Subcutaneous abdominal adipose tissue (tissue), 5 donors: ENCODE measurements around the gene SLC35E1.

ENCODE experiments used
- H3K27ac ChIP-seq: one replicate; pipeline ENCODE4 v1.7.0; 2013; ENCODE audit warnings: low read depth, mild to moderate bottlenecking, inconsistent platforms, low read length, moderate library complexity
- H3K27me3 ChIP-seq, 5 donors: one replicate each; pipeline ENCODE4 v1.7.0; 2013; ENCODE audit warnings: low read length in 5 of 5, inconsistent platforms in 1 of 5; ENCODE audit not compliant: control insufficient read depth in 5 of 5, insufficient read depth in 4 of 5
- H3K36me3 ChIP-seq, 5 donors: one replicate each; pipeline ENCODE4 v1.7.0; 2013; ENCODE audit warnings: low read length in 5 of 5; ENCODE audit not compliant: control insufficient read depth in 5 of 5, insufficient read depth in 5 of 5
- H3K4me1 ChIP-seq, 5 donors: one replicate each; pipeline ENCODE4 v1.7.0; 2013; ENCODE audit warnings: low read length in 5 of 5, mild to moderate bottlenecking in 3 of 5, moderate library complexity in 1 of 5; ENCODE audit not compliant: control insufficient read depth in 5 of 5, insufficient read depth in 5 of 5
- H3K4me3 ChIP-seq, 5 donors: one replicate each; pipeline ENCODE4 v1.7.0; 2013; ENCODE audit warnings: low read length in 5 of 5, low read depth in 1 of 5
- H3K9ac ChIP-seq, 5 donors: one replicate each; pipeline ENCODE4 v1.7.0; 2013; ENCODE audit warnings: low read length in 5 of 5, mild to moderate bottlenecking in 4 of 5, moderate library complexity in 3 of 5
- H3K9me3 ChIP-seq, 5 donors: one replicate each; pipeline ENCODE4 v1.7.0; 2013; ENCODE audit warnings: low read length in 5 of 5; ENCODE audit not compliant: control insufficient read depth in 5 of 5
- donor health status: healthy.
- donor health status: healthy.
- donor health status: healthy.
- donor health status: healthy.
- donor health status: healthy.

SLC35E1 gene

GRCh38 chr19:16527334-16527935 lies 44.8 kb downstream of the SLC35E1 start:
- Histone ChIP-seq H3K27me3 (no peaks in the 10 kb centered on the region), H3K27ac (no peak overlapping the region), H3K9ac (no peak overlapping the region), H3K36me3 (peaks cover 0 to 99% (median 95%) of the 10 kb centered on the region in 5 donors), H3K4me3 (no peak overlapping the region), H3K4me1 (peaks cover 0 to 4% (median 0%) of the 10 kb centered on the region in 5 donors), H3K9me3 (no peaks in the 10 kb centered on the region)

- Histone ChIP-seq H3K9ac (no peak overlapping the region), H3K36me3 (peaks cover 0 to 96% (median 92%) of the 10 kb centered on the region in 5 donors), H3K27me3 (no peaks in the 10 kb centered on the region), H3K4me1 (peaks cover 0 to 2% (median 0%) of the 10 kb centered on the region in 5 donors), H3K4me3 (no peak overlapping the region), H3K9me3 (no peaks in the 10 kb centered on the region), H3K27ac (no peak overlapping the region)
Observed at GRCh38 chr19:16525751-16526481, 46.3 kb downstream of the SLC35E1 start.

- Histone ChIP-seq H3K9ac (no peak overlapping the region), H3K27me3 (no peaks in the 10 kb centered on the region), H3K4me1 (no peaks in the 10 kb centered on the region), H3K9me3 (no peaks in the 10 kb centered on the region), H3K4me3 (no peak overlapping the region), H3K27ac (no peak overlapping the region), H3K36me3 (peaks cover 0 to 96% (median 92%) of the 10 kb centered on the region in 5 donors)
Observed at GRCh38 chr19:16524991-16525734, 47.1 kb downstream of the SLC35E1 start.

GRCh38 chr19:16522559-16523377 lies 49.4 kb downstream of the SLC35E1 start:
- peaks cover 2 to 97% (median 93%) of the 10 kb centered on the region in 5 donors for H3K36me3 ChIP-seq
- no peak overlapping the region for H3K4me3 ChIP-seq
- H3K9me3 ChIP-seq = no peaks in the 10 kb centered on the region
- no peaks in the 10 kb centered on the region for H3K4me1 ChIP-seq
- H3K27me3 ChIP-seq = no peaks in the 10 kb centered on the region
- H3K9ac ChIP-seq = no peak overlapping the region
- no peak overlapping the region for H3K27ac ChIP-seq

GRCh38 chr19:16521715-16522289 lies 50.4 kb downstream of the SLC35E1 start:
- Histone ChIP-seq H3K27ac (no peak overlapping the region), H3K9me3 (no peaks in the 10 kb centered on the region), H3K36me3 (peaks cover 2 to 97% (median 93%) of the 10 kb centered on the region in 5 donors), H3K9ac (no peak overlapping the region), H3K4me3 (no peak overlapping the region), H3K27me3 (no peaks in the 10 kb centered on the region), H3K4me1 (no peaks in the 10 kb centered on the region)

- Histone ChIP-seq H3K4me3 (no peak overlapping the region), H3K27ac (no peak overlapping the region), H3K9ac (no peak overlapping the region), H3K27me3 (no peaks in the 10 kb centered on the region), H3K4me1 (no peaks in the 10 kb centered on the region), H3K9me3 (no peaks in the 10 kb centered on the region), H3K36me3 (peaks cover 2 to 95% (median 90%) of the 10 kb centered on the region in 5 donors)
Observed at GRCh38 chr19:16520986-16521624, 51.1 kb downstream of the SLC35E1 start.

- H3K27ac ChIP-seq = no peak overlapping the region
- no peaks in the 10 kb centered on the region for H3K9me3 ChIP-seq
- peaks cover 2 to 87% (median 82%) of the 10 kb centered on the region in 5 donors for H3K36me3 ChIP-seq
- no peaks in the 10 kb centered on the region for H3K27me3 ChIP-seq
- H3K9ac ChIP-seq = no peak overlapping the region
- no peaks in the 10 kb centered on the region for H3K4me1 ChIP-seq
- no peak overlapping the region for H3K4me3 ChIP-seq
Observed at GRCh38 chr19:16520074-16520973, 51.9 kb downstream of the SLC35E1 start.

- Histone ChIP-seq H3K4me1 (no peaks in the 10 kb centered on the region), H3K27me3 (no peaks in the 10 kb centered on the region), H3K9ac (no peak overlapping the region), H3K4me3 (no peak overlapping the region), H3K36me3 (peaks cover 2 to 83% (median 78%) of the 10 kb centered on the region in 5 donors), H3K27ac (no peak overlapping the region), H3K9me3 (no peaks in the 10 kb centered on the region)
Observed at GRCh38 chr19:16519230-16519687, 53.0 kb downstream of the SLC35E1 start.
